Ovary (tissue), 3 donors: ENCODE results near the gene SAMHD1.

Experiments used
- EP300 ChIP-seq: sonication (generic); formaldehyde crosslinking; IDR thresholded peaks from one replicate; pipeline ENCODE4 v1.6.1; 2017; ENCODE audit warnings: antibody characterized with exemption
- POLR2A ChIP-seq: fragments of 450-650 bp; IDR thresholded peaks from one replicate; pipeline ENCODE4 v1.6.1; 2017; ENCODE audit warnings: antibody characterized with exemption, mild to moderate bottlenecking, moderate library complexity
- TF ChIP-seq, protein P1 (sequence below), 3 donors: fragments of 450-650 bp in 2 of 3; fragments of 200-600 bp in 1 of 3; IDR thresholded peaks; one replicate each; pipeline versions ENCODE4 v1.5.1 to v1.8.0; 2016 to 2022; ENCODE audit warnings: antibody characterized with exemption in 3 of 3, mild to moderate bottlenecking in 1 of 3
- donor health status: DM: no; HTN: no; CAD: no.

DNA sequence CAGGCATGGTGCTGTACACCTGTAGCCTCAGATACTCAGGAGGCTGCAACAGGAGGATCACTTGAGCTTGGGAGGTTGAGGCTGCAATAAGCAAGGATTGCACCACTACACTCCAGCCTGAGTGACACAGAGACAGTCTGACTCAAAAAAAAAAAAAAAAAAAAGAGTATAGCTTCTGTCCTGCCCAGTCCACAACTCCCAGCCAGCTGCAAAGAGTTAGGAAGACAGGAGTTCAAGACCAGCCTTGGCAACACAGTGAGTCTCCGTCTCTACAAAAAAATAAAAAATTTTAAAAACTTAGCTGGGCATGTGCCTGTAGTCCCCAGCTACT is 103.8 kb downstream of the SAMHD1 start:
- TF ChIP-seq, protein P1, sequence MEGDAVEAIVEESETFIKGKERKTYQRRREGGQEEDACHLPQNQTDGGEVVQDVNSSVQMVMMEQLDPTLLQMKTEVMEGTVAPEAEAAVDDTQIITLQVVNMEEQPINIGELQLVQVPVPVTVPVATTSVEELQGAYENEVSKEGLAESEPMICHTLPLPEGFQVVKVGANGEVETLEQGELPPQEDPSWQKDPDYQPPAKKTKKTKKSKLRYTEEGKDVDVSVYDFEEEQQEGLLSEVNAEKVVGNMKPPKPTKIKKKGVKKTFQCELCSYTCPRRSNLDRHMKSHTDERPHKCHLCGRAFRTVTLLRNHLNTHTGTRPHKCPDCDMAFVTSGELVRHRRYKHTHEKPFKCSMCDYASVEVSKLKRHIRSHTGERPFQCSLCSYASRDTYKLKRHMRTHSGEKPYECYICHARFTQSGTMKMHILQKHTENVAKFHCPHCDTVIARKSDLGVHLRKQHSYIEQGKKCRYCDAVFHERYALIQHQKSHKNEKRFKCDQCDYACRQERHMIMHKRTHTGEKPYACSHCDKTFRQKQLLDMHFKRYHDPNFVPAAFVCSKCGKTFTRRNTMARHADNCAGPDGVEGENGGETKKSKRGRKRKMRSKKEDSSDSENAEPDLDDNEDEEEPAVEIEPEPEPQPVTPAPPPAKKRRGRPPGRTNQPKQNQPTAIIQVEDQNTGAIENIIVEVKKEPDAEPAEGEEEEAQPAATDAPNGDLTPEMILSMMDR (IDR thresholded peaks at IDR 0.05): no peak
- TF ChIP-seq EP300 (no peak), POLR2A (no peak)
